GF-D8 (cell line): ENCODE results near the gene ST7.
A peak's percentile ranks its signal among the peaks of the same experiment; 100 is the strongest.

ENCODE experiments used
- DNase-seq: peaks from one replicate; lab custom pipeline; 2025; lab: John Stamatoyannopoulos, UW

ST7 gene

DNA sequence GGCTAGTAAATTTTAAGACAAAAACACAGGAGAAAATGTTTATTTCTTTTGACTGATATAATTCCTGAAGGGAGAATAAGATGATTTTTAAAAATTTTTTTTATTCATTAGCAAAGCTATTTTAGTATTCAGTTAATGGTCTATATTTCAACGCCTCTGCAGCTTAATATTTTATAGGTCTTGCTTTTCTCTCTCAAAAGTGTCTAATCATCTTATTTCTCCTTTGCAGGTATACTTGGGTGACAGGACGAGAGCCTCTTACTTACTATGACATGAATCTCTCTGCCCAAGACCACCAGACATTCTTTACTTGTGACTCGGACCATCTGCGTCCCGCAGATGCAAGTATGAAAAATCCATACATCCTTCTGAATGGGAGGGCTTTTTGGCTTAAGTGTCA lies 177.0 kb downstream of the ST7 start:
- no peak for DNase-seq

GRCh38 chr7:117132321-117133120 lies 179.2 kb downstream of the ST7 start:
- no peak for DNase-seq

- DNase-seq = no peak
These were observed 179.8 kb downstream of the ST7 start for GRCh38 chr7:117133125-117133524.

- DNase-seq = no peak
These were observed 181.1 kb downstream of the ST7 start for GRCh38 chr7:117134411-117134810.

DNA sequence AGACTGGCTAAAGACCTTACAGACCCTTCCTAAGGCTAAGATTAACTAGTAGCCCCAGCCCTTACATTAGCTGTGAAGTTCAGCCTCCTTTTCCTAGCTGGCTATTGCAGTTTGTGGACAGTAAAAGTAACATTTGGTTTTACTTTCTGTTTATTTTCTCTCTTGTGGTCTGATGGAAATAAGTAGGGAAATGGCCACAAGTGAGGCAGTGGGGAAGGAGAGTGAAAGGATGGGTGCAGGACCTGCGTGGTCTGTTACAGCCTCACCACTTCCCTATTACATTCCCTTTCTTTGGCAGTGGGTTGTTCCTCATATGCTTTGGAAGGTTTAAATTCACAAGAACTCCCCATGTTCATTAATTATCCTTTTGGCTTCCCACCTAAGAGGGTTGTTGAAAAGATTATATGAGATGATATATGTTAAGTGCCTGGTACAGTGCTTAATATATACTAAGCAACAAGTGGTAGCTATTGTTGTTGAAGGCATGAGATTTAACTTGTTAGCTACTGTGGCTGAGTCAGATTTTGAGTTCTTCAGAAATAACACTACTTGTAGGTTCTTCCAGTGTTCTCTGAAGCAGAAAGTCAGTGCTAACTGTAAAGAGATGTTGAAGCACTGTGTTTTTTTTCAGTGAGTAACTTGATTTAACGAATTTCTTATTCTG lies 181.7 kb downstream of the ST7 start:
- peak; percentile 3 for DNase-seq

DNA sequence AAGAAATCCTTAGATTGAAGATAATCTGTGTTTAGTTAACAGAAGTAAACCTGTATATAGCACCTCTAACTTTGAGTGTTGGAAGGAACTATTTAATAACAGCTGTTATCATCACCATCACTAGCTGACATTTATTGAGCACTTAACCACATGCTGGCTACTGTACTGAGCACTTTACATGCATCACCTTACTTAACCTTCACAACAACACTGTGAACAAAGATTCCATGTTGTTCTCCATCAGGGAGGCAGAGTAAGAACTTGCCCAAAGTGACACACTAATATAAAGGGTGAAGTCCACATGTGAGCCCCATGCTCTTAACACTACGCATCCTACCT lies 182.2 kb downstream of the ST7 start:
- DNase-seq = no peak

- no peak for DNase-seq
These were observed 184.6 kb downstream of the ST7 start for GRCh38 chr7:117137868-117138267.

DNA sequence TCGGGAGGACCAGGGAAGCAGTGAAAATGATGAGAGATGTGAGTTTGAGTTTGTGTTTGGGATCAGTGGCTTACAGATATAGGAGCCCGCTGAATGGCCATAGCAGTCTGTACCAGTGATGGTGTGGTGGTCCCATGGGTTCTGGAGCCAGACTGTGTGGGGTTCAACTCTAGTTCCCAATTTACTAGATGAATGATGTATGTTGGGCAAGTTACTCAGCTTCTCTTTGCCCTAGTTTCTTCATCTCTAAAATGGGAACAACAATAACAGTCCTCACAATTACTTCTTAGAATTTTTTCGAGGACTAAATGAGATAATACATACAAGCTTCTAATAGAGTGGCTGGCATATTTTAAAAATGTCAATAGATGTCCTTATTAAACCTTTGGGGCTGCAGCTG lies 185.2 kb downstream of the ST7 start:
- DNase-seq = no peak

DNA sequence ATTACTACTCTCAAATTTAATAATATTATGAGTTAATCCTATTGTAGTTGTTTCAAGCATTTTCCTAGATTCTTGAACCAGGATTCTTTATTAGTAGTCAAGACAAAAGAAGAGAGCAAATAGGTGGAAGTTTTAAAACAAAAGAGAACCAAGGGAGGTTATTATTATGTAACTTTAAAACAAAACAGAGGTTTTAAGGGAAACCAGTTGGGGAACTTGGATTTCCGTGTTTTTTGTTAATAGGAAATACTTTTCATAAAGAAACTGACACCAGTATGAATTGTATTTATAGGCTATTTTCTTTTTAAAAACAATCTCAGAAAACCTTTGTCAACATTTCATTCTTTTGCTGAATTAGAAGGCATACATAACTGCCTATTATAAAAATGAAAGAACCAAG lies 185.7 kb downstream of the ST7 start:
- no peak for DNase-seq

DNA sequence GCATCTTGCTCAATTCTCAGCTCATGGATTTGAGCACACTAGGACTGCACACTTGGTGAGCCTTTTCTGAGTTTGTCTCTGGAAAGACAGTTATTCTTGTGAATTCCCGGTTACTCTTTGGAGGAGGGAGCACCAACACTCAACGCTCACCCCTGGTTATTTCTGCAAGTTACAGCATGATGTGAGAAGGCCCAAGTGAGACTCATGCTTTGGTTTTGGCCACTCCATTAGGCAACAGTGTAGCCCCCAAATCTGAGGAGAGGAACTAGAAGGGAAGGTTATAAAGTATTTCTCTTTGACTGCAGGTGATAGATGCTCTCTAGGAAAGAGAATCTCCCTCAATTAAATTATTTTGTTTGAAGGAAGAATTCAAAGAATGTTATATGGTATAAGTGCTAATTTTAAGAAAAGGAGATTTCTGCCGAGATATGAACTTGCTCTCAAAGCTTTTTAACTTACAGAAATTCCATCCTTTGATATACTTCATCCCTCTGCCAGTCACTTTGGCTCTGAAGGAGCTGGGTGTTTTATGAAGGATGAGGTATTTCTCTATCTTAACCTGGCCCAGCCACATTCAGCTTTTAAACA lies 186.2 kb downstream of the ST7 start:
- no peak for DNase-seq

DNA sequence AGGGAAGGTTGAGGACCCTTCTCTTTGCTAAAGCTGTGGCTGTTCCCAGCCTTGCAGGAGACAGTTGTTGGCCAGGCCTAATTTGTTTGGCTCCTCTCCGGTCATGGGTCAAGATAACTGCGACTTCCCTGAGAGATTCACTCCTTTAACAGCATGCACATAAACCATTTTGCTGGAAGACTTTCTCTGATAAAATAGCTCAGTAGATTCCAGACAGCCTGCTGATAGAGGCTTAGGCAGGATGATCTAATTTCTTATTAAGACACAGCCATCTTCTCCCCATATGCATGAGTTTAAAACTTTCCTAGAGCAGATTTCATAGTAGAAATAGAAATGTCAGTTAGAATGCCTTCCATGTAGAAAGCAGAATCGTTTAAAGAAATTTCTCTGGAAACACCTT lies 187.6 kb downstream of the ST7 start:
- DNase-seq = no peak

DNA sequence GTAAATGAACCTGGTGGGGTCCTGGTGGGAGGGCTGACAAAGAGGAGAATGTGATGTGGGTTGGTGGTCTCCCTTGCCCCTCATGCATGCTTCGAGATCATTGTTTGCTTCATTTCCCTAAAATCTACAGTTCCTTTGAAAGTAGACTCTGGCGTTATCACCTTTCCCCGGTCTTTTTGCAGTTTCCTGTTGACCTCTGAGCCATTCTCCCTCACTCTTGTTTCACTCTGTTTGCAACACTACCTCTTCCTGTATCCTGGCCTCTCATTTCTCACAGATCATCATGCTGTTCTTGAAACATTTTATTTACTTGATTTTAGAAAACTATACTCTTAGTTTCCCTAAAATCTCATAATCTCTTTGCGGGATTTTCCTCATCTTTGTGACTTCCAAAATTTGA lies 189.8 kb downstream of the ST7 start:
- DNase-seq = peak; percentile 13

DNA sequence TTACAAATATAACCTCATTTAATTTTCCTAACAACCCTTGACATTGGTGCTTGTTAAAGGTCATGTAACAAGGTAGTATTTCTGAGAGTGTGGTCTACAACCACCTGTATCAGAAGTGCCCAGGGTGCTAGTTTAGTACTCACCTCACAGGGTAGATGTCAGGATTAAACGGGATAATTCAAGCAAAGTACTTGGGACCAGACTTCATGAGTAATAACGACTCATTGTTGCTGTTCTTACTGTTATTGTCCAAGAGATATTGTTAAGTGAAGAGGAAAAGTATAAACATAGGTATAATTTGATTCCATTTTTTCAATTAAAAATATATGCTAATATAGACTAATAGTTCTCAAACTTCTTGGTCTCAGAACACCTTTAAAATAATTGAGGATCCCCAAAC lies 190.3 kb downstream of the ST7 start:
- no peak for DNase-seq

GRCh38 chr7:117145333-117145732 lies 192.0 kb downstream of the ST7 start:
- no peak for DNase-seq

GRCh38 chr7:117146059-117146458 lies 192.8 kb downstream of the ST7 start:
- no peak for DNase-seq

- no peak for DNase-seq
These were observed 193.2 kb downstream of the ST7 start for GRCh38 chr7:117146511-117146910.

- no peak for DNase-seq
These were observed 195.7 kb downstream of the ST7 start for GRCh38 chr7:117148971-117149370.

DNA sequence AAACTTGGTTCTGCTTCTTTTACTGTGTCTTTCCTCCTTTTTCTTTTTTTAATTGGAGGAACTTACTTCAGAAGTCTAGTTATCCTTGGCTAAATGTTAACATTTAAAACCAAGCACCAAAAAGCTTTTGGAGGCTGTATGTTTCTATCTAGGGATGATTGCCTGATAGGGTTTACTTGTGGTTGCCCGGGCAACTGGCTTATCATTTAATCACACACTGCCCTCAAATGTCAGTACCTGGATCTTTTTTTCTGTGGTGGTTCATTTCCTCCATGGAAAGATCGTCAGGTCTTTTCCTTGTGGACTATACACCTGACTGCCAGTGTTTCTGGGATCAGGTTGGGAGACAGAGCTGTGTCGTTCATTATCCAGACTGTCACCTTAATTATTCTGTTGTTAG lies 196.4 kb downstream of the ST7 start:
- DNase-seq = no peak

GRCh38 chr7:117152213-117153007 lies 199.1 kb downstream of the ST7 start:
- no peak for DNase-seq

DNA sequence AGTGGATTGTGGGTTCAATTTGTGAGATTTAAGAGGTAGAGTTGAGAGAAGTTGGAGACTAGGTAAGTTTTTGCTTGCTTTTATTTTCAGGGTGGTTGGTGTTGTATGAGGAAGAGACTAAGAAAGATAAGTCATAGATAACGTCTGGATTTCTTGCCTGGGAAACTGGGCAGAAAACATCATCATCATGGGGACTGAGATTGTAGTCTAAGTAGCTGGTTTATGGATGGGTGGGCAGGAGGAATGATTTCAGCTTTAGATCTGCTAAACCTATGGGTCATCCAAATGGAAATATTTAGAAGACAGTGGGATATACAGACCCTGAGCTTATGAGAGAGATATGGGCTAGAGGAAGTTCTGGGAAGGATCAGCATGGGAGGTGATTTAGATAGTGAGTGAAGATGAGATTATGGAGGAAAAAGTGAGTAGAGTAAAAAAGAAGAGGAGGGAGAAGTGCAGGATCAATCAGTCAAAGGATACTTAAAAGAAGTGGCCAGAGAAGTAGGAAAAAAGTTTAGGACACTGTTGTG lies 199.8 kb downstream of the ST7 start:
- no peak for DNase-seq

DNA sequence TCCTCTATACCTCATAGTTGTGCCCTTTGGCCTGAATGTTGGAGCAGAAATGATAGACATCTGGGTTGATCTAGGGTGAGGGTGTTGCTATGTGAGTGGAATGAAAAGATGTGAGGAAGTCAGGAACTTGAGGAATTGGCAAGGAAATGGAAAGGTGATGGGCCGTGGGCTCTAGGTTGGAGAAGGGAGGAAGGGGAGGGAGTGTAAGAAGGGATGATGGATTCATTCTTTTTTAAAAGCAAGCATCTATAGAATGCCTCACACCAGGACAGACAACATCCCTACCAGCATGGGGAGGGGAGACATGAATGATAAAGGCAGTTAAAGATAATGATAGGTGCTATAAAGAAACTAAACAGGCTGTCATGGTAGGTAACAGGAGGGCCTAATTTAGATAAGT lies 201.4 kb downstream of the ST7 start:
- DNase-seq = no peak

DNA sequence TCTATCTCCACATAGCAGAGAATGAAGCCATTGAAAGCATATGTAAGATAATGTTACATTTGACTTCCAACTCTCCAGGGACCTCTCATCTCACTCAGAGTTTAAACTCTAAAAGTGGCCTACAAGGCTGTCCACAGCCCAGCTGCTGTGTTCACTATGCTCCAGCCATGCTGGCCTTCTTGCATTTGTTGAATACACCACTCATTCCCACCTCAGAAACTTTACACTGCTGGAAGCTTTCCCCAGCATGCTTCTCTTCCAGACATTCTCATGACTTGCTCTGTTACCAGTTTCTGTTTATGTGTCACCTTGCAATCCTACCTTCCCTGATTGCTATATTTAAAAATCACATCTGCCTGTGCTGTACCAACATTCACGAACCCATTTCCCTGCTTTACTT lies 202.4 kb downstream of the ST7 start:
- no peak for DNase-seq
